ENCODE data around the gene PLXNA4.

DNA sequence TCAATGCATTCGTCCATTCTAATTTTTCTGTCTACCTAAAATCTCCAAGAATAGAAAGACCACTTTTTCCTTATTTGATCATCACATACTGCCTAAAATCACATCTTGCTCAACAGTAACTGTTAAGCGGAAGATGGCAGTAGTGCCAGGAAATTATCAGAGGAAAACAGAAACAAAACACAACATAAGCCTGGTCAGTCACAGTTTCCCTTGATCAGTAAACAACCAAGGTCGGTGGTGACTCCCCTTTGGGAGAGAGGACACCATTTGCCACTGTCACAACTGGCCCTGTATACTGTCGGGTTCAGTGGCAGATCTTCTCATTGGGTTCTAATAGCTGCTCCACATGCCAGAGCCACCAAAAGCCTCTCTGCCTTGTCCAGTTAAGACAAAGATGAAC is 106.6 kb downstream of the PLXNA4 start:
- TF ChIP-seq POLR2A (IDR thresholded peaks at IDR 0.05; ENCODE audit: low read depth, low read length) = no peak
- TF ChIP-seq POLR2AphosphoS5 (IDR thresholded peaks at IDR 0.05; ENCODE audit: low read depth, low read length) = no peak
- TF ChIP-seq TAF1 (IDR thresholded peaks at IDR 0.05; ENCODE audit: low read depth, low read length) = no peak
- TF ChIP-seq SPI1 (IDR thresholded peaks at IDR 0.05; ENCODE audit: low read depth, low read length) = no peak
- TF ChIP-seq PAX5 (IDR thresholded peaks at IDR 0.05; ENCODE audit: insufficient read depth, low read length, severe bottlenecking) = no peak
